WTC11 (cell line): ENCODE measurements around the gene PKDCC. TPM values are rescaled to one million over a fixed set of nuclear protein-coding genes. Genes with fewer than 3 reads are reported as not detected.

ENCODE experiments used
- ATAC-seq: fragments of 200-7000 bp; cut with Tn5 transposase; 2 replicates; pipeline ENCODE4 v1.10.0; 2021; ENCODE audit warnings: mild to moderate bottlenecking, moderate library complexity
- CTCF ChIA-PET: fragments of 300-600 bp; sonication (Branson Sonifier 250); formaldehyde crosslinking; loops from one replicate; lab custom pipeline; 2021; ENCODE audit warnings: antibody characterized with exemption; lab: Charles Lee
- POLR2A ChIA-PET: fragments of 350-600 bp; sonication (Branson Sonifier 250); formaldehyde crosslinking; loops from one replicate; lab custom pipeline; 2021; ENCODE audit warnings: antibody characterized with exemption; lab: Charles Lee
- DNase-seq: peaks from one replicate; pipeline ENCODE4 v3.0.0; 2021; ENCODE audit warnings: low spot score
- H3K27ac Mint-ChIP-seq: 2 replicates; pipeline ENCODE4 v1.8.0; 2021; ENCODE audit warnings: mixed read lengths
- H3K27me3 Mint-ChIP-seq: 2 replicates; pipeline ENCODE4 v1.8.0; 2021; ENCODE audit warnings: low read depth, mild to moderate bottlenecking, moderate library complexity, mixed read lengths
- H3K36me3 Mint-ChIP-seq: 2 replicates; pipeline ENCODE4 v1.8.0; 2021; ENCODE audit warnings: mixed read lengths
- H3K4me1 Mint-ChIP-seq: 2 replicates; pipeline ENCODE4 v1.8.0; 2022; ENCODE audit warnings: mixed read lengths
- H3K4me3 Mint-ChIP-seq: 2 replicates; pipeline ENCODE4 v1.8.0; 2021; ENCODE audit warnings: mild to moderate bottlenecking, moderate library complexity, mixed read lengths
- H3K9me3 Mint-ChIP-seq: 2 replicates; pipeline ENCODE4 v1.8.0; 2021; ENCODE audit warnings: mixed read lengths
- E2F1 ChIP-seq: sonication (generic); formaldehyde crosslinking; IDR thresholded peaks from 2 replicates; pipeline ENCODE4 v1.8.0; 2022; ENCODE audit warnings: mild to moderate bottlenecking, missing genetic modification reagents
- IRF1 ChIP-seq: sonication (generic); formaldehyde crosslinking; IDR thresholded peaks from 2 replicates; pipeline ENCODE4 v1.8.0; 2023; ENCODE audit warnings: missing genetic modification reagents
- RORB ChIP-seq: fragments of 250-450 bp; sonication (Bioruptor Pico); IDR thresholded peaks from 2 replicates; pipeline ENCODE4 v1.9.0; 2021; ENCODE audit warnings: mild to moderate bottlenecking
- SP1 ChIP-seq: sonication (generic); formaldehyde crosslinking; conservative IDR thresholded peaks from 2 replicates; pipeline ENCODE4 v1.8.1; 2022; ENCODE audit warnings: missing genetic modification reagents
- ZNF121 ChIP-seq: sonication (generic); formaldehyde crosslinking; IDR thresholded peaks from 2 replicates; pipeline ENCODE4 v1.8.0; 2023; ENCODE audit warnings: missing genetic modification reagents
- ZNF263 ChIP-seq: sonication (generic); formaldehyde crosslinking; IDR thresholded peaks from 2 replicates; pipeline ENCODE4 v1.8.1; 2022; ENCODE audit warnings: low read depth, mild to moderate bottlenecking, moderate library complexity, missing genetic modification reagents
- ZSCAN18 ChIP-seq: fragments of 250-450 bp; sonication (Bioruptor Pico); IDR thresholded peaks from 2 replicates; pipeline ENCODE4 v2.1.2; 2022; ENCODE audit warnings: mild to moderate bottlenecking, moderate library complexity
- total RNA-seq: library from RNA; stranded (reverse); gene quantifications from 3 replicates; pipeline ENCODE4 v1.2.3, GENCODE V29; 2021
- TF ChIP-seq, protein P1 (sequence below): sonication (generic); formaldehyde crosslinking; IDR thresholded peaks from 2 replicates; pipeline ENCODE4 v1.8.1; 2022; ENCODE audit warnings: low read depth, mild to moderate bottlenecking, moderate library complexity, missing genetic modification reagents, borderline replicate concordance
- TF ChIP-seq, protein P2 (sequence below): fragments of 250-450 bp; sonication (Bioruptor Pico); IDR thresholded peaks from 2 replicates; pipeline ENCODE4 v1.9.0; 2021; ENCODE audit warnings: mild to moderate bottlenecking, borderline replicate concordance
- TF ChIP-seq, protein P3 (sequence below): sonication (generic); formaldehyde crosslinking; IDR thresholded peaks from 2 replicates; pipeline ENCODE4 v1.8.1; 2023; ENCODE audit warnings: mild to moderate bottlenecking, missing genetic modification reagents, moderate library complexity

The PKDCC gene
- total RNA-seq, 1 experiment from 2014 or later: 27.3 TPM

DNA sequence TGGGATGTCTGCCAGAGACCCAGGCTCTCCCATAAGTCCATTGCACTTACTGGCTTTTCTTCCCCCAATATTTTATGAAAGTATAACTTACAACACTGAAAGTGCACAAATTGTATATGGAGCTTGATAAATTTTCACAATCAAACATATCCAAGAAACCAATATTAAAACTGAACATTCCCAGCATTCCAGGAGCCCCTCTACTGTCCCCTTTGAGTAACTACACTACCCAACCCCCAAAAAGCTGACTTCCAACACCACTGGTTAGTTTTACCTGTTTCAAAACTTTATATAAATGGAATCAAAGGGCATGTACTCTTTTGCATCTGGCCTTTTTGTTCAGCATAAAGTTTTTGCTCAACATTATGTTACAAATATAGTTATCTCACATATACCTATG is 35.2 kb upstream of the PKDCC start (continued):
- TF ChIP-seq ZNF263 (CRISPR knock-in tag) (no peak), ZNF121 (CRISPR knock-in tag) (no peak), ZSCAN18 (no peak), IRF1 (no peak), E2F1 (no peak)
- TF ChIP-seq, protein P1, sequence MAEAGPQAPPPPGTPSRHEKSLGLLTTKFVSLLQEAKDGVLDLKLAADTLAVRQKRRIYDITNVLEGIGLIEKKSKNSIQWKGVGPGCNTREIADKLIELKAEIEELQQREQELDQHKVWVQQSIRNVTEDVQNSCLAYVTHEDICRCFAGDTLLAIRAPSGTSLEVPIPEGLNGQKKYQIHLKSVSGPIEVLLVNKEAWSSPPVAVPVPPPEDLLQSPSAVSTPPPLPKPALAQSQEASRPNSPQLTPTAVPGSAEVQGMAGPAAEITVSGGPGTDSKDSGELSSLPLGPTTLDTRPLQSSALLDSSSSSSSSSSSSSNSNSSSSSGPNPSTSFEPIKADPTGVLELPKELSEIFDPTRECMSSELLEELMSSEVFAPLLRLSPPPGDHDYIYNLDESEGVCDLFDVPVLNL (CRISPR knock-in tag): no peak
- TF ChIP-seq, protein P2, sequence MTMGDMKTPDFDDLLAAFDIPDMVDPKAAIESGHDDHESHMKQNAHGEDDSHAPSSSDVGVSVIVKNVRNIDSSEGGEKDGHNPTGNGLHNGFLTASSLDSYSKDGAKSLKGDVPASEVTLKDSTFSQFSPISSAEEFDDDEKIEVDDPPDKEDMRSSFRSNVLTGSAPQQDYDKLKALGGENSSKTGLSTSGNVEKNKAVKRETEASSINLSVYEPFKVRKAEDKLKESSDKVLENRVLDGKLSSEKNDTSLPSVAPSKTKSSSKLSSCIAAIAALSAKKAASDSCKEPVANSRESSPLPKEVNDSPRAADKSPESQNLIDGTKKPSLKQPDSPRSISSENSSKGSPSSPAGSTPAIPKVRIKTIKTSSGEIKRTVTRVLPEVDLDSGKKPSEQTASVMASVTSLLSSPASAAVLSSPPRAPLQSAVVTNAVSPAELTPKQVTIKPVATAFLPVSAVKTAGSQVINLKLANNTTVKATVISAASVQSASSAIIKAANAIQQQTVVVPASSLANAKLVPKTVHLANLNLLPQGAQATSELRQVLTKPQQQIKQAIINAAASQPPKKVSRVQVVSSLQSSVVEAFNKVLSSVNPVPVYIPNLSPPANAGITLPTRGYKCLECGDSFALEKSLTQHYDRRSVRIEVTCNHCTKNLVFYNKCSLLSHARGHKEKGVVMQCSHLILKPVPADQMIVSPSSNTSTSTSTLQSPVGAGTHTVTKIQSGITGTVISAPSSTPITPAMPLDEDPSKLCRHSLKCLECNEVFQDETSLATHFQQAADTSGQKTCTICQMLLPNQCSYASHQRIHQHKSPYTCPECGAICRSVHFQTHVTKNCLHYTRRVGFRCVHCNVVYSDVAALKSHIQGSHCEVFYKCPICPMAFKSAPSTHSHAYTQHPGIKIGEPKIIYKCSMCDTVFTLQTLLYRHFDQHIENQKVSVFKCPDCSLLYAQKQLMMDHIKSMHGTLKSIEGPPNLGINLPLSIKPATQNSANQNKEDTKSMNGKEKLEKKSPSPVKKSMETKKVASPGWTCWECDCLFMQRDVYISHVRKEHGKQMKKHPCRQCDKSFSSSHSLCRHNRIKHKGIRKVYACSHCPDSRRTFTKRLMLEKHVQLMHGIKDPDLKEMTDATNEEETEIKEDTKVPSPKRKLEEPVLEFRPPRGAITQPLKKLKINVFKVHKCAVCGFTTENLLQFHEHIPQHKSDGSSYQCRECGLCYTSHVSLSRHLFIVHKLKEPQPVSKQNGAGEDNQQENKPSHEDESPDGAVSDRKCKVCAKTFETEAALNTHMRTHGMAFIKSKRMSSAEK (CRISPR knock-in tag): no peak
- TF ChIP-seq, protein P3, sequence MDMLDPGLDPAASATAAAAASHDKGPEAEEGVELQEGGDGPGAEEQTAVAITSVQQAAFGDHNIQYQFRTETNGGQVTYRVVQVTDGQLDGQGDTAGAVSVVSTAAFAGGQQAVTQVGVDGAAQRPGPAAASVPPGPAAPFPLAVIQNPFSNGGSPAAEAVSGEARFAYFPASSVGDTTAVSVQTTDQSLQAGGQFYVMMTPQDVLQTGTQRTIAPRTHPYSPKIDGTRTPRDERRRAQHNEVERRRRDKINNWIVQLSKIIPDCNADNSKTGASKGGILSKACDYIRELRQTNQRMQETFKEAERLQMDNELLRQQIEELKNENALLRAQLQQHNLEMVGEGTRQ (CRISPR knock-in tag): no peak

DNA sequence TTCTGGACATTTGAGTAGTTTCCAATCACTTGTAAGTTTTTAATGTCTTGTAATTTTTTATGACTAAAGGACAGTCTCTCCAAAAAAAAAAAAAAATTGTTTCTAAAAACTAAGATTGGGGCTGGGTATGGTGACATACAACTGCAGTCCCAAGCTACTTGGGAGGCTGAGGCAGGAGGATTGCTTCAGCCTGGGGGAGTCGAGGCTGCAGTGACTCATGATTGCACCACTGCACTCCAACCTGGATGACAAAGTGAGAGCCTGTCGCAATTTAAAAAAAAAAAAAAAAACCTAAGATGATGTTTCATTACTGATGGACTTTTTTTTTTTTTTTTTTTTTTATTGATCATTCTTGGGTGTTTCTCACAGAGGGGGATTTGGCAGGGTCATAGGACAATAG is 34.4 kb upstream of the PKDCC start:
- H3K4me3 Mint-ChIP-seq: no peak overlapping the region
- ATAC-seq: no peak

DNA sequence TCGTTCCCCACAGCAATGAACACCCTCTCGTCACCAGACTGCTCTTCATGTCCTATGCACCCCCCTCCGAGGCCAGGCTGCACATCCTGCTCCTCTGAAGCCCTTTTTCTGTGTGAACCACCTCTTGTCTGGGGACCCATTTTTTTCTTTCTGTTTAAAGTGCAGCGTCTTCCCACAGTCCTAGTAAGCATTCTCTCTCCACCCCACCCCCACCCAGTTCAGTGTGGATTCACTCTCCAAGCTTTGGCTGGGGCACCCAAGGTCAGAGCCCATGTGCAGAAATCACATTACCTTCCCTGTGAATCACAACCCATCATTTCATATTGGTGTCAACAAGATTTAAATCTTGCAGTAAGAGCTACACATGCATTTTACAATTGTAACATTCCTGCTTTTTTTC is 26.4 kb upstream of the PKDCC start:
- no peak overlapping the region for H3K27ac Mint-ChIP-seq
- POLR2A ChIA-PET: no interaction called here
- TF ChIP-seq RORB (CRISPR knock-in tag): no peak
- TF ChIP-seq IRF1: no peak

More for the DNA sequence above, 34.4 kb upstream of the PKDCC start:
- 0 out of 2 replicates have a peak, but pooled peaks cover 2% of the 10 kb centered on the region for H3K4me1 Mint-ChIP-seq
- no peak for DNase-seq
- H3K27ac Mint-ChIP-seq: no peak overlapping the region
- peaks cover 21% of the 10 kb centered on the region for H3K36me3 Mint-ChIP-seq
- H3K27me3 Mint-ChIP-seq: peaks cover 2% of the 10 kb centered on the region
- no peak for TF ChIP-seq SP1 (CRISPR knock-in tag)
- TF ChIP-seq, all 79 proteins: peak for 0
- POLR2A ChIA-PET: interaction anchor here (0.6 kb wide), 1 partner anchor 127 kb away, joined by 3 read pairs; no protein-coding TSS in a partner anchor
- CTCF ChIA-PET: interaction anchor here (0.7 kb wide), 1 partner anchor 120 kb away, joined by 5 read pairs; no protein-coding TSS in a partner anchor
- peaks cover 21% of the 10 kb centered on the region for H3K9me3 Mint-ChIP-seq

More for the DNA sequence above, 26.4 kb upstream of the PKDCC start:
- peaks cover 13% of the 10 kb centered on the region for H3K36me3 Mint-ChIP-seq
- peaks cover 29% of the 10 kb centered on the region for H3K4me1 Mint-ChIP-seq
- peaks cover 6% of the 10 kb centered on the region for H3K27me3 Mint-ChIP-seq
- CTCF ChIA-PET: interaction anchor here (0.6 to 1.3 kb wide), 5 partner anchors 19 to 353 kb away, joined by 3 to 4 read pairs (median 3); no protein-coding TSS in a partner anchor
- H3K4me3 Mint-ChIP-seq: no peak overlapping the region
- no peak for DNase-seq
- H3K9me3 Mint-ChIP-seq: peaks cover 18% of the 10 kb centered on the region
- ATAC-seq: no peak
